WTC11 (cell line): ENCODE data around the gene MPND. TPM values are rescaled to one million over a fixed set of nuclear protein-coding genes. Genes with fewer than 3 reads are reported as not detected.
A peak's percentile ranks its signal among the peaks of the same experiment; 100 is the strongest.

Experiments
- ATAC-seq: fragments of 200-7000 bp; cut with Tn5 transposase; 2 replicates; pipeline ENCODE4 v1.10.0; 2021; ENCODE audit warnings: mild to moderate bottlenecking, moderate library complexity
- CTCF ChIA-PET: fragments of 300-600 bp; sonication (Branson Sonifier 250); formaldehyde crosslinking; loops from one replicate; lab custom pipeline; 2021; ENCODE audit warnings: antibody characterized with exemption; lab: Charles Lee
- POLR2A ChIA-PET: fragments of 350-600 bp; sonication (Branson Sonifier 250); formaldehyde crosslinking; loops from one replicate; lab custom pipeline; 2021; ENCODE audit warnings: antibody characterized with exemption; lab: Charles Lee
- DNase-seq: peaks from one replicate; pipeline ENCODE4 v3.0.0; 2021; ENCODE audit warnings: low spot score
- H3K27ac Mint-ChIP-seq: 2 replicates; pipeline ENCODE4 v1.8.0; 2021; ENCODE audit warnings: mixed read lengths
- H3K27me3 Mint-ChIP-seq: 2 replicates; pipeline ENCODE4 v1.8.0; 2021; ENCODE audit warnings: low read depth, mild to moderate bottlenecking, moderate library complexity, mixed read lengths
- H3K36me3 Mint-ChIP-seq: 2 replicates; pipeline ENCODE4 v1.8.0; 2021; ENCODE audit warnings: mixed read lengths
- H3K4me1 Mint-ChIP-seq: 2 replicates; pipeline ENCODE4 v1.8.0; 2022; ENCODE audit warnings: mixed read lengths
- H3K4me3 Mint-ChIP-seq: 2 replicates; pipeline ENCODE4 v1.8.0; 2021; ENCODE audit warnings: mild to moderate bottlenecking, moderate library complexity, mixed read lengths
- H3K9me3 Mint-ChIP-seq: 2 replicates; pipeline ENCODE4 v1.8.0; 2021; ENCODE audit warnings: mixed read lengths
- ATF1 ChIP-seq: sonication (generic); formaldehyde crosslinking; IDR thresholded peaks from 2 replicates; pipeline ENCODE4 v1.8.1; 2023; ENCODE audit warnings: mild to moderate bottlenecking, moderate library complexity, missing genetic modification reagents
- FOXP1 ChIP-seq: sonication (generic); formaldehyde crosslinking; IDR thresholded peaks from 2 replicates; pipeline ENCODE4 v1.8.0; 2022; ENCODE audit warnings: missing genetic modification reagents, mild to moderate bottlenecking, moderate library complexity, borderline replicate concordance
- GTF2I ChIP-seq: fragments of 250-450 bp; sonication (Bioruptor Pico); conservative IDR thresholded peaks from 2 replicates; pipeline ENCODE4 v1.4.0; 2021; ENCODE audit warnings: mild to moderate bottlenecking
- JAZF1 ChIP-seq: fragments of 250-450 bp; sonication (Bioruptor Pico); IDR thresholded peaks from 2 replicates; pipeline ENCODE4 v1.9.0; 2021; ENCODE audit warnings: moderate library complexity, mild to moderate bottlenecking, inconsistent platforms
- JUN ChIP-seq: sonication (generic); formaldehyde crosslinking; IDR thresholded peaks from 2 replicates; pipeline ENCODE4 v1.8.0; 2023; ENCODE audit warnings: mild to moderate bottlenecking, missing genetic modification reagents
- NFATC4 ChIP-seq: fragments of 250-450 bp; sonication (Bioruptor Pico); IDR thresholded peaks from 2 replicates; pipeline ENCODE4 v1.9.0; 2021; ENCODE audit warnings: mild to moderate bottlenecking
- NFYB ChIP-seq: sonication (generic); formaldehyde crosslinking; conservative IDR thresholded peaks from 2 replicates; pipeline ENCODE4 v1.8.0; 2022; ENCODE audit warnings: low read depth, missing genetic modification reagents
- NR1H2 ChIP-seq: sonication (generic); formaldehyde crosslinking; IDR thresholded peaks from 2 replicates; pipeline ENCODE4 v1.9.0; 2021; ENCODE audit warnings: mild to moderate bottlenecking, moderate library complexity, missing genetic modification reagents
- NR2C2 ChIP-seq: sonication (generic); formaldehyde crosslinking; IDR thresholded peaks from 2 replicates; pipeline ENCODE4 v1.8.0; 2022; ENCODE audit warnings: mild to moderate bottlenecking, missing genetic modification reagents
- RORB ChIP-seq: fragments of 250-450 bp; sonication (Bioruptor Pico); IDR thresholded peaks from 2 replicates; pipeline ENCODE4 v1.9.0; 2021; ENCODE audit warnings: mild to moderate bottlenecking
- SMAD3 ChIP-seq: sonication (generic); formaldehyde crosslinking; IDR thresholded peaks from 2 replicates; pipeline ENCODE4 v1.8.0; 2022; ENCODE audit warnings: missing genetic modification reagents, mild to moderate bottlenecking, borderline replicate concordance
- ZNF121 ChIP-seq: sonication (generic); formaldehyde crosslinking; IDR thresholded peaks from 2 replicates; pipeline ENCODE4 v1.8.0; 2023; ENCODE audit warnings: missing genetic modification reagents
- total RNA-seq: library from RNA; stranded (reverse); gene quantifications from 3 replicates; pipeline ENCODE4 v1.2.3, GENCODE V29; 2021
- TF ChIP-seq, protein P1 (sequence below): sonication (generic); formaldehyde crosslinking; IDR thresholded peaks from 2 replicates; pipeline ENCODE4 v1.8.1; 2023; ENCODE audit warnings: mild to moderate bottlenecking, missing genetic modification reagents, moderate library complexity
- TF ChIP-seq, protein P2 (sequence below): fragments of 250-450 bp; sonication (Bioruptor Pico); IDR thresholded peaks from 2 replicates; pipeline ENCODE4 v1.9.0; 2021; ENCODE audit warnings: moderate library complexity, mild to moderate bottlenecking, inconsistent platforms, borderline replicate concordance
- TF ChIP-seq, protein P3 (sequence below): sonication (generic); formaldehyde crosslinking; conservative IDR thresholded peaks from 2 replicates; pipeline ENCODE4 v1.8.1; 2023; ENCODE audit warnings: mild to moderate bottlenecking, low read depth, missing genetic modification reagents, moderate library complexity
- TF ChIP-seq, protein P4 (sequence below): sonication (generic); formaldehyde crosslinking; IDR thresholded peaks from 2 replicates; pipeline ENCODE4 v1.8.0; 2023; ENCODE audit warnings: missing genetic modification reagents, mild to moderate bottlenecking, borderline replicate concordance

The MPND gene
- total RNA-seq, 1 experiment from 2014 or later, result 28.3 TPM

DNA sequence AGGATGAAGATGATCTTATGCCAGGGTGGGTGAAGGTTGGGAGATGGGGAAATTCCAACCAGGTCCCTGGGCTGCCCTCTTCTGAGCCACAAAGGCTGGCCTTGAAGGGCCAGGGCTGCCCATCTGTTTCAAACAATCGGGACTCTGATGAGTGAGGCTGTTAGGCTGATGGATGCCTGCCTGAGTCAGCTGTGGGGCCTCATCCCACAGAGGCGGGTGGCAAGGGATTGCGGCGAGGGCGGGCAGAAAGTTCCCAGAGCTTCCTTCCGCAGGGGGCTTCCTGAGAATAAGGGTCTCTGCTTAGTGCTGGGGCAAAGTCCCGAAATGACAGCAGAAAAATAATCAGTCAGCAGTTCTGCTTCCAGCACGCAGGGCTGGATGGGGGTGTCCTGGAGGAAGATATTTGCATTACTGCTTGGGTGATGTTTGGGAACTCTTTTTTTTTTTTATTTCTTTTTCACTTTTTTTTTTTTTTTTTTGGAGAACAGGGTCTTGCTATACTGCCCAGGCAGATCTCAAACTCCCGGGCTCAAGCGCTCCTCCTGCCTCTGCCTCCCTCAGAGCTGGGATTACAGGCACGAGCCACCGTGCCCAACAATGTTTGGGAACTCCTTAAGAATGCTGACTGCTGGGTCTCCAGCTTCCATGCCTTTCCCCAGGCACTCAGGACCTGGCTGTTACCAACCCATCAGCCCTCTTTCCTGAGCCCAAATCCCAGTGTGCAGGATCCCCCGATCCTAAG is 42.9 kb downstream of the MPND start:
- no peaks in the 10 kb centered on the region; the same call in 1 of the 2 replicates for H3K27me3 Mint-ChIP-seq
- H3K4me3 Mint-ChIP-seq, result no peak overlapping the region
- peaks cover 3% of the 10 kb centered on the region for H3K36me3 Mint-ChIP-seq
- 0 out of 2 replicates have a peak, but pooled peaks have one; percentile 22 for TF ChIP-seq ZNF121 (CRISPR knock-in tag)
- no peak for TF ChIP-seq FOXP1 (CRISPR knock-in tag)
- TF ChIP-seq, protein P1, sequence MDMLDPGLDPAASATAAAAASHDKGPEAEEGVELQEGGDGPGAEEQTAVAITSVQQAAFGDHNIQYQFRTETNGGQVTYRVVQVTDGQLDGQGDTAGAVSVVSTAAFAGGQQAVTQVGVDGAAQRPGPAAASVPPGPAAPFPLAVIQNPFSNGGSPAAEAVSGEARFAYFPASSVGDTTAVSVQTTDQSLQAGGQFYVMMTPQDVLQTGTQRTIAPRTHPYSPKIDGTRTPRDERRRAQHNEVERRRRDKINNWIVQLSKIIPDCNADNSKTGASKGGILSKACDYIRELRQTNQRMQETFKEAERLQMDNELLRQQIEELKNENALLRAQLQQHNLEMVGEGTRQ (CRISPR knock-in tag), result no peak
- ChIA-PET POLR2A (no interaction called here), CTCF (interaction anchor here (0.7 to 2.1 kb wide), 5 partner anchors 14 to 119 kb away, joined by 3 to 5 read pairs (median 3); partner anchors contain the start of gene SH3GL1)
- no peaks in the 10 kb centered on the region for H3K9me3 Mint-ChIP-seq
- no peak overlapping the region for H3K27ac Mint-ChIP-seq
- ATAC-seq (no peak), DNase-seq (no peak)
- peaks cover 30% of the 10 kb centered on the region for H3K4me1 Mint-ChIP-seq

DNA sequence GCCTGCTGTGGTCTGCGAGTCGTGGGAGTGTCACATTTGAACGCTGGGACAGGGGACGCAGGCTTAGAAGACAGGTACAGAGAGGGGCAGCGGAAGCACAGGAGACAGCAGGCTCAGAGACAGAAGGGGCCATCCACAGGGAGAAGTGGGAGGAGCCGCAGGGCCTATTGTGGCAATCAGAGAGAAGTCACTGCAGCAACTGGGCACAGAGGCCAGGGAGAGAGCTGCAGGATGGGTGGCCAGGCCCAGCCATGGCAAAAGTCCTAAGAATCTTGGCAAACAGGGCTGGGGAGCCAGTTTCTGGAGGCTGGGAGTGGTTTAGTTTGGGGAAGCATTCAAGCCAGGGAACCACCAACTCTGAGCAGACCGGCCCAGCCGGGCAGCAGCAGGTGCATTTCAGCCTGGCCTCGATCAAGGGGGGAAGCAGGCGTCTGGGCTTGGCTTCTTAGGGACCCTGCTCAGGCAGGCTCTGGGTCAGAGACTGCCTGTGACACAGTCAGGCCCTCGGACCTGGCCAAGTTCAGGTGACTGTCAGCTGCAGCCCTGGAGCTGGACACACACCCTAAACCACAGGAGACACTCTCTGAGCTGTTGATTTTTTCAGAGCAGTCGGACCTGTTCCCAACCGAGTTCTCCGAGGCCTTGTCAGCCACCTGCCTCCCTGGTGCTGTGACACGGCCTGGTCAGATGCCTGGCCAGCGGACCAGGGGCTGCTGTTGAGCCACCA is 45.1 kb downstream of the MPND start:
- Mint-ChIP-seq H3K36me3 (peaks cover 3% of the 10 kb centered on the region), H3K27me3 (no peaks in the 10 kb centered on the region; the same call in 1 of the 2 replicates), H3K27ac (no peak overlapping the region), H3K9me3 (no peaks in the 10 kb centered on the region), H3K4me3 (no peak overlapping the region), H3K4me1 (peaks cover 39% of the 10 kb centered on the region)
- DNase-seq (no peak), ATAC-seq (no peak)
- CTCF ChIA-PET, result interaction anchor here (0.9 to 5.3 kb wide), 9 partner anchors 12 to 121 kb away, joined by 3 to 48 read pairs (median 5); partner anchors contain the start of genes CHAF1A and SH3GL1
- no peak for TF ChIP-seq RORB
- TF ChIP-seq NFATC4 (CRISPR knock-in tag), result no peak
- TF ChIP-seq, protein P2, sequence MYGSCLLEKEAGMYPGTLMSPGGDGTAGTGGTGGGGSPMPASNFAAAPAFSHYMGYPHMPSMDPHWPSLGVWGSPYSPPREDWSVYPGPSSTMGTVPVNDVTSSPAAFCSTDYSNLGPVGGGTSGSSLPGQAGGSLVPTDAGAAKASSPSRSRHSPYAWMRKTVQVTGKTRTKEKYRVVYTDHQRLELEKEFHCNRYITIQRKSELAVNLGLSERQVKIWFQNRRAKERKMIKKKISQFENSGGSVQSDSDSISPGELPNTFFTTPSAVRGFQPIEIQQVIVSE, result no peak
- TF ChIP-seq GTF2I, result no peak
- TF ChIP-seq JUN (CRISPR knock-in tag), result no peak
- TF ChIP-seq, protein P3, sequence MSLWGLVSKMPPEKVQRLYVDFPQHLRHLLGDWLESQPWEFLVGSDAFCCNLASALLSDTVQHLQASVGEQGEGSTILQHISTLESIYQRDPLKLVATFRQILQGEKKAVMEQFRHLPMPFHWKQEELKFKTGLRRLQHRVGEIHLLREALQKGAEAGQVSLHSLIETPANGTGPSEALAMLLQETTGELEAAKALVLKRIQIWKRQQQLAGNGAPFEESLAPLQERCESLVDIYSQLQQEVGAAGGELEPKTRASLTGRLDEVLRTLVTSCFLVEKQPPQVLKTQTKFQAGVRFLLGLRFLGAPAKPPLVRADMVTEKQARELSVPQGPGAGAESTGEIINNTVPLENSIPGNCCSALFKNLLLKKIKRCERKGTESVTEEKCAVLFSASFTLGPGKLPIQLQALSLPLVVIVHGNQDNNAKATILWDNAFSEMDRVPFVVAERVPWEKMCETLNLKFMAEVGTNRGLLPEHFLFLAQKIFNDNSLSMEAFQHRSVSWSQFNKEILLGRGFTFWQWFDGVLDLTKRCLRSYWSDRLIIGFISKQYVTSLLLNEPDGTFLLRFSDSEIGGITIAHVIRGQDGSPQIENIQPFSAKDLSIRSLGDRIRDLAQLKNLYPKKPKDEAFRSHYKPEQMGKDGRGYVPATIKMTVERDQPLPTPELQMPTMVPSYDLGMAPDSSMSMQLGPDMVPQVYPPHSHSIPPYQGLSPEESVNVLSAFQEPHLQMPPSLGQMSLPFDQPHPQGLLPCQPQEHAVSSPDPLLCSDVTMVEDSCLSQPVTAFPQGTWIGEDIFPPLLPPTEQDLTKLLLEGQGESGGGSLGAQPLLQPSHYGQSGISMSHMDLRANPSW (CRISPR knock-in tag), result no peak
- TF ChIP-seq SMAD3 (CRISPR knock-in tag), result no peak
- no peak for TF ChIP-seq ATF1 (CRISPR knock-in tag)
- no peak for TF ChIP-seq NFYB
- TF ChIP-seq, protein P4, sequence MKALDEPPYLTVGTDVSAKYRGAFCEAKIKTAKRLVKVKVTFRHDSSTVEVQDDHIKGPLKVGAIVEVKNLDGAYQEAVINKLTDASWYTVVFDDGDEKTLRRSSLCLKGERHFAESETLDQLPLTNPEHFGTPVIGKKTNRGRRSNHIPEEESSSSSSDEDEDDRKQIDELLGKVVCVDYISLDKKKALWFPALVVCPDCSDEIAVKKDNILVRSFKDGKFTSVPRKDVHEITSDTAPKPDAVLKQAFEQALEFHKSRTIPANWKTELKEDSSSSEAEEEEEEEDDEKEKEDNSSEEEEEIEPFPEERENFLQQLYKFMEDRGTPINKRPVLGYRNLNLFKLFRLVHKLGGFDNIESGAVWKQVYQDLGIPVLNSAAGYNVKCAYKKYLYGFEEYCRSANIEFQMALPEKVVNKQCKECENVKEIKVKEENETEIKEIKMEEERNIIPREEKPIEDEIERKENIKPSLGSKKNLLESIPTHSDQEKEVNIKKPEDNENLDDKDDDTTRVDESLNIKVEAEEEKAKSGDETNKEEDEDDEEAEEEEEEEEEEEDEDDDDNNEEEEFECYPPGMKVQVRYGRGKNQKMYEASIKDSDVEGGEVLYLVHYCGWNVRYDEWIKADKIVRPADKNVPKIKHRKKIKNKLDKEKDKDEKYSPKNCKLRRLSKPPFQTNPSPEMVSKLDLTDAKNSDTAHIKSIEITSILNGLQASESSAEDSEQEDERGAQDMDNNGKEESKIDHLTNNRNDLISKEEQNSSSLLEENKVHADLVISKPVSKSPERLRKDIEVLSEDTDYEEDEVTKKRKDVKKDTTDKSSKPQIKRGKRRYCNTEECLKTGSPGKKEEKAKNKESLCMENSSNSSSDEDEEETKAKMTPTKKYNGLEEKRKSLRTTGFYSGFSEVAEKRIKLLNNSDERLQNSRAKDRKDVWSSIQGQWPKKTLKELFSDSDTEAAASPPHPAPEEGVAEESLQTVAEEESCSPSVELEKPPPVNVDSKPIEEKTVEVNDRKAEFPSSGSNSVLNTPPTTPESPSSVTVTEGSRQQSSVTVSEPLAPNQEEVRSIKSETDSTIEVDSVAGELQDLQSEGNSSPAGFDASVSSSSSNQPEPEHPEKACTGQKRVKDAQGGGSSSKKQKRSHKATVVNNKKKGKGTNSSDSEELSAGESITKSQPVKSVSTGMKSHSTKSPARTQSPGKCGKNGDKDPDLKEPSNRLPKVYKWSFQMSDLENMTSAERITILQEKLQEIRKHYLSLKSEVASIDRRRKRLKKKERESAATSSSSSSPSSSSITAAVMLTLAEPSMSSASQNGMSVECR (CRISPR knock-in tag), result no peak
- TF ChIP-seq NR2C2, result no peak
- no peak for TF ChIP-seq NR1H2 (CRISPR knock-in tag)
- TF ChIP-seq JAZF1 (CRISPR knock-in tag), result no peak
- no peak for TF ChIP-seq ZNF121 (CRISPR knock-in tag)
- POLR2A ChIA-PET, result no interaction called here
